HG03342 (cell line): ENCODE data around the gene OTUB1.

Source experiments
- ATAC-seq: cut with Tn5 transposase; IDR thresholded peaks from one replicate; pipeline ENCODE4 v1.9.1; 2021; ENCODE audit warnings: mild to moderate bottlenecking, moderate library complexity; ENCODE audit not compliant: unreplicated experiment

The OTUB1 gene

GRCh38 chr11:63974259-63975143 is 11.7 kb upstream of the OTUB1 start, which contains the start of gene COX8A:
Gene COX8A (plus strand): TSS chr11:63974620. CDS start chr11:63974681, 61 bp downstream.
- peak; percentile 99 for ATAC-seq

DNA sequence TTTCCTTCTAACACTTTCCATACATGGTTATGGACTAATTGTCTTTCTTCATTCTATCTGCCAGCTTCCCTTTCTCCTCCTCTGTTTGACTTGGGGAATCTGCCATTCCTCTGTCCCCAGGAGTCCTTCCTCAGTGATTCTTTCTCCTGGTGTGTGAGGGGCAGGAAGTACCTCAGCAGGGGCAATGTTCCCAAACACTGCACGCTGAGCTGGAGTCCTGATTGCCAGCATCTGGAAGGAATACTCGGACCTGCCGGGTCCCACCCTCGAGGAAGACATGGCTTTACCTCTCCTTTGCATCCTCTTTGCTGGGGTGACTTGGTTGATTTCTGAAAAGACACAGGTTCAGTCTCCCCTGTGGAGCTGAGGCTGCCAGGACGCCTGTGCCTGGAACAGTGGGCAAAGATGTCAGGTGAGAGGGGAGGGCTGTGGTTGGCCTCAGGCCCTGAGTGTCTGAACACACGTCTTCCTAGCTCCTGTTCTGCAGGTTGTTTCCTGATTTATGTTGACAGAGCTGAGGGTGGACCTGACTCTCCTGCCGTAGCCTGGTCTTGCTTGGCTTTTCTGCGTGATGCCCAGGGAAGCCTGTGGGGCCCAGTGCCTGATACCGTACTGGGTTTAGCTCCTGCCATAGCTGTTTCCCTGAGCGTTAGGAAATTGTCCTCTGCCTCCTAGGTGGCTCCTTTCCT is 7.5 kb upstream of the OTUB1 start:
- ATAC-seq, result no peak

DNA sequence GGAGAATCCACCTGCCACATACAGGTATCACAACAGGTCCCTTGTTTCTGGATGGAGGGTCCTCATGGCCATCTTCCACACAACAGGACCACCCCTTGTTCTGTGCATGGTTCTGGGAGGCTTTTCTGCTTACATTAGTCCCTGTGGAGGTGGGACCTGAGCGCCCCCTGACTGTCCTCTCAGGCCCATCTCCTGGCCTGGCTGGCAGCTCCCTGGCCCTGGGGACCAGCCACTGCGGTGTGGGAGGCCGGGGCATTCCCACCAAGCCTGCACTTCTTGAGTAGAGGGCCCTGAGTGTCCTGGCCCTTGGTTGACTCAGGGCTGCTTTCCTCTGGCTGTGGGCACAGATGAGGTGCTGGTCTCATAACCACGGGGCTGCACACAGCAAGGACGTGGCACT is 6.8 kb upstream of the OTUB1 start:
- no peak for ATAC-seq

DNA sequence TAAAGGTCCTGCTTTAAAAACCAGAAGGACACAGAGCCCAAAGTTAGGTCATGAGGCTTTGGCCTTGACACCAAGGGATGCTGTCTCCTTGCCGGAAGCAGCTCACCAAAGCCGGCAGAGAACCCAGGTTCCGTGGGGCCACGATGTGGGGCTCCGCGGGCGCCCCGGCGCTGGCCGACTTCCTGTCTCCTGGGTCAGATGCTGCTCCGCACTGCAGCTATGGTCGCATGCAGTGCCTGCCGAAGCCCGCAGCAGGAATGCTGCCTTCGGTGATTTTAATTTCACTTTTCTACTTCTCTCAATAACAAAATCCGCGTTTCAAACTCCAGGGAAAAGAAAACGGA is 454 bp upstream of the OTUB1 start:
- ATAC-seq, result peak; percentile 46

DNA sequence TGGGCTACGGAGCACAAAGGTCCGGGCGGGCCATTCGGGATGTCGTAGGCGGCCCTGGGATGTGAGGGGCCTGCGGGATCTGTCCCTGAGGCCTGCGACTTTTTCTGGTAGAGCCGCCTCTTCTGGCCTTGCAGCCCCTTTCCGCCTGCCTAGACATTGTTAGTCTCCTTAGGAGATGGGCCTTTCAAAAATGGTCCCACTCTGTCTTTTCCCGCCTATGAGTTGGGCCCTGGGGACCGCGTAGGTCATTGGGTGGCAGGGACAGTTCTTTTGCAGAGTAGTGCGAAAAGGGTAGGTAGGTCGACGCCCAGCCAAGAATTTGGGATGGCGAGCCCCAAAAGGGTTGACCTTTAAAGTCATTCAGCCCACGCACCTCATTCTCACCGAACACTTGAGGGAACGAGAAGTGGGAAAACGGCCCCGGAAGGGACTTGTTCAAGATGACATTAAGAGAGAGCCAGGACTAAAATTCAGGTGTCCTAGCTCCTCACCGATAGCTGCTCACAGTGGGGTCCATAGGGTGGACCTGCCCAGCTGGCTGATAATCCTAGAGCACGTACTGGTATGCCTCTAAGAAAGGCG is 785 bp downstream of the OTUB1 start:
- ATAC-seq, result no peak

DNA sequence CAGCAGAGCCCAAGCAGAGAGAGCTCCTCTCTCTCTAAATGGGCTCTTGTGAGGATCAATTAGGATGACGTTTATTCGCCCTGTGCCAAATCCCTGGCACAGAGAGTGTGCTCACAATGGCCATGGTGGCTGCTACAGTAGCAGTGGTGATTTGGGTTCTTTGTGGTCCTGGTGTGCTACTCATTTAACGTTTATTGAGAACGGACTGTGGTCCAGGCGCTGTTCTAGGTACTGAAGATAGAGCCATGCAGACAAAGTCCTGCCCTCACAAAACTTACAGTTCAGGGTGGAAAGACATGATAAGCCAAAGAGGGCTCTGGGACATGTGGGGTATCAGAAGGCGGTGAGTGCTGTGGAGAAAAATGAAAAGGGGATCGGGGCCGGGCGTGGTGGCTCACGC is 5.3 kb downstream of the OTUB1 start:
- ATAC-seq, result no peak

- no peak for ATAC-seq
Observed at GRCh38 chr11:63993100-63993499, 6.9 kb downstream of the OTUB1 start.

GRCh38 chr11:63993993-63994392 is 7.8 kb downstream of the OTUB1 start:
- no peak for ATAC-seq

GRCh38 chr11:63996512-63996911 is 10.3 kb downstream of the OTUB1 start:
- no peak for ATAC-seq

DNA sequence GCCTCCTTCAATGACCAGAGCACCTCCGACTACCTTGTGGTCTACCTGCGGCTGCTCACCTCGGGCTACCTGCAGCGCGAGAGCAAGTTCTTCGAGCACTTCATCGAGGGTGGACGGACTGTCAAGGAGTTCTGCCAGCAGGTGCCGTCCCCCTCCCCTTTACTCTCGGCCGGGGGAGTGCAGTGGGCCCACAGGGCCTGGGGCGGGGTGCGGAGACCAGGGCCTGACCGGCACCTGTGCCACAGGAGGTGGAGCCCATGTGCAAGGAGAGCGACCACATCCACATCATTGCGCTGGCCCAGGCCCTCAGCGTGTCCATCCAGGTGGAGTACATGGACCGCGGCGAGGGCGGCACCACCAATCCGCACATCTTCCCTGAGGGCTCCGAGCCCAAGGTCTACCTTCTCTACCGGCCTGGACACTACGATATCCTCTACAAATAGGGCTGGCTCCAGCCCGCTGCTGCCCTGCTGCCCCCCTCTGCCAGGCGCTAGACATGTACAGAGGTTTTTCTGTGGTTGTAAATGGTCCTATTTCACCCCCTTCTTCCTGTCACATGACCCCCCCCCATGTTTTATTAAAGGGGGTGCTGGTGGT is 11.0 kb downstream of the OTUB1 start:
- no peak for ATAC-seq

- ATAC-seq, result no peak
Observed at GRCh38 chr11:63997801-63998337, 11.6 kb downstream of the OTUB1 start.

DNA sequence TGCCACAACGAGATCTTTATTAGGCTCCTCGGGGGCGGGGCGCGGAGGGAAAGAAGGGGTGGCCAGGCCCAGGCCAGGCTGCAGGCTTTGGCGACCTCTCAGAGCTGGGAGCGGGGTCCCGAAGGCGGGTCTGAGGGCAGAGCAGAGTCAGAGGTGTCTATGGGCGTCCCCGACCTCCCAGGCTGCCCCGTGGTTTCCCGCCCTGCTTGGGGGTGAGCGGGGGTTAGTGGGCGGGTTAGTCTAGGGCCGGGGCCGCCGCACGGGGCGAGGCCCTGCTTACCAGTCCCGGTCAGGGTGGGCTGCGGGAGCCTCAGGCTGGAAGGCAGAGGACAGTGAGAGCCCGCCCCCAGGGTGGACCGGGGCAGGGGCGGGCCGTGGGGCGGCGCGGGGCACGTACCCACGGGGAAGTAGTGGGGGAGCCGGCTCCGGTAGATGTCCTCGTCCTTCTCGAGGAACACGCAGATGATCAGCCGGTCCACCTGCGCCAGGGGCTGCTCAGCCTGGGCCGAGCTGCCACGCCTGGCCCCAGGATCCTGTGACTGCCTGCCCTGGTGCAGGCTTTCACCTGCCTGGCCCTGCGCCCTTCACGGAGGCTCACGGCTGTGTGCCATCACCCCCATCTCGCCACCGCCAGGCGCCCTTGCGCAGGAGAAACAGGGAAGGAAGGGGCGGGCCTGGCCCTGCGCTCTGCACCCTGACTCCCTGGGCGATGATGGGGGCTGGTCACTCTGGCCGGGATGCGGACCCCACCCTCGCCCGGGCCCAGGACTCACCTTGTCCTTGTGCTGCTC is 12.5 kb downstream of the OTUB1 start:
- ATAC-seq, result no peak

- no peak for ATAC-seq
Observed at GRCh38 chr11:63999349-64000025, 13.2 kb downstream of the OTUB1 start.

DNA sequence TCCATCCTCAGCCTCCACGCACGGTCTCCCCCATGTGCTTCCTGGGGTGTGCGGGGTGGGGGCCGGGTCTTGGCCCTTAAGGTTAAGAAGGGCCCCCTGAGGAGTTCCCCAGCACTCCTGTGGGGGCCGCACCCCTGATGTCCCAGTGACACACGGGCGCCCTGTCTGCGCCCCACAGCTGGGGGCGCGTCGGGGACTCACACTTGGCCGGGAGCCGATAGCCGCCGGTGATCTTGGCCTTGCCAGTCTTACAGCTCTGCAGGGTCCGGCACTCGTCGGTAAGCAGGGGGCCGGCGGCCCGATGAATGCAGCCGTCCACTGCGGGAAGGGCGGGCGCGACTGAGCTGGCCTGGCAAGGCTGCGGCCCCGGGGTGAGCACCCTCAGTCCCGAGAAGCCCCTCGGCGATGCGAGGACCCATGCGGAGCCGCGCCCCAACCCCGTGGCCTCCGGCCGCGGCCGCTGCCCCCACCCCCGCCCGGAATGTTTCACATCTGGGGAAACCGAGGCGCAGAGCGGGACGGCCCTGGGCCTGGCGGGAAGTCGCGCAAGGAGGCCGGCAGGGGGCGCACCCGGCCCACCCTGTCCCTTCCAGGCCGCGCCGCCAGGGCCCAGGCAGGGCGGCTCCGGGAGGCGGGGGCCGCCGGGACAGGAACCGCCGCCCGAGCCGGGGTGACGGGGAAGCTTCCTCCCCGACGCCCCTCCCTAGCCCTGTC is 13.9 kb downstream of the OTUB1 start:
- no peak for ATAC-seq

GRCh38 chr11:64000740-64001483 is 14.7 kb downstream of the OTUB1 start:
- ATAC-seq, result no peak

DNA sequence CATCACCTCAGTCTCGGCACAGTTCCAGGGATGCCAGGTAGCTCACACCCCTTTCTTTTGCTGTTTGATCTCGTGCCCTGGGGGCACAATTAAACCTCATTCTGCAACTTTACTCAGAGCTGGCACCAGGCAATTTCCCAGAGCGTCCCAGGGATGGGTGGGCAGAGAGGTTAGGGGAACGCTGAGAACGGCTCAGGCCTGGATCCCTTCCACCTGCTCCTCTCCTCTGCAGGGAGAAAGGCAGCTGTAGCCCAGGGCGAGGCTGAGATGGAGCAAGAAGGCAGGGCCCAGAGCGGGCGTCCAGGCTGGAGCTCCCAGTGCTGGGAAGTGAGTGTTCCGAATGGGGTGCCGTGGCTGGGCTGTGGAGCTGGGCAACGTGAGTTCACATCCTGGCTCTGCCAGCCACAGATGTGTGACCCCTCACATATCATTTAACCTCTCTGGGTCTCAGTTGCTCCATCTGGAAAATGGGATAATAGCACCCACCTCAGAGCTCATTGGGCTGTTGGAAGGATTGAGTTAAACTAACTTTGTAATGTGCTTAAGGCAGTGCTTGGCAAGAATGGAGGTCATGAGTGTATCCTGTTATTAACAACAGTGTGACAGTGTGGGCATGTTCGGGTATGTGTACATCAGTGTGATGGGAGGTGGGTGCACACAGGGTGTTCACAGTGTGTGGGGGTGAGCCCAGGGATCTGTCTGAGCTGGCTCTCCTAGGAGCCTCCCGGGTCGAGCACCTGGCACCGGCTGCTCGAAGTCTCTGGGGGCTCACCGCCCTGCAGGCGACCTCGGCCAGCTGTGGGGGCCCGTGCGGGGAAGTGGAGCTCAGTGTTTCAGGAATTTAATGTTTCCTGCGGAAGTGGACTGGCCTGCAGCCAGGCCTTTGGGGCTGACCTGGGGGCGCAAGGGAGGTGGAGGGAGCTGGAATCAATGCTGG is 15.5 kb downstream of the OTUB1 start:
- ATAC-seq, result no peak

- no peak for ATAC-seq
Observed at GRCh38 chr11:64003807-64004589, 17.8 kb downstream of the OTUB1 start.
